Smooth muscle cell (in vitro differentiated cells): Measurements from ENCODE around the gene CRYL1. TPM values are rescaled to one million over a fixed set of nuclear protein-coding genes. Genes with fewer than 3 reads are reported as not detected.

ENCODE experiments used
- DNase-seq: peaks from one replicate; lab custom pipeline; 2025; ENCODE audit not compliant: unreplicated experiment; lab: John Stamatoyannopoulos, UW
- H2AFZ ChIP-seq: fragments of 200-600 bp; sonication (generic); 2 replicates; pipeline ENCODE4 v1.6.0; 2016; ENCODE audit warnings: antibody characterized with exemption, low read depth, mild to moderate bottlenecking
- H3F3A ChIP-seq: fragments of 200-600 bp; sonication (generic); 2 replicates; pipeline ENCODE4 v1.6.0; 2017; ENCODE audit warnings: antibody characterized with exemption, low read depth
- H3K27ac ChIP-seq: fragments of 200-600 bp; sonication (generic); 2 replicates; pipeline ENCODE4 v1.5.1; 2016; ENCODE audit warnings: low read depth, mild to moderate bottlenecking
- H3K27me3 ChIP-seq: fragments of 200-600 bp; sonication (generic); 2 replicates; pipeline ENCODE4 v1.6.1; 2016; ENCODE audit warnings: low read depth, mild to moderate bottlenecking
- H3K36me3 ChIP-seq: fragments of 200-600 bp; sonication (generic); 2 replicates; pipeline ENCODE4 v1.5.1; 2016; ENCODE audit warnings: low read depth
- H3K4me1 ChIP-seq: fragments of 200-600 bp; sonication (generic); 2 replicates; pipeline ENCODE4 v1.5.1; 2016; ENCODE audit warnings: low read depth
- H3K4me2 ChIP-seq: fragments of 200-600 bp; sonication (generic); 2 replicates; pipeline ENCODE4 v1.6.0; 2016; ENCODE audit warnings: mild to moderate bottlenecking
- H3K4me3 ChIP-seq: fragments of 200-600 bp; sonication (generic); 2 replicates; pipeline ENCODE4 v1.5.1; 2016; ENCODE audit warnings: mild to moderate bottlenecking
- H3K79me2 ChIP-seq: fragments of 200-600 bp; sonication (generic); 2 replicates; pipeline ENCODE4 v1.6.0; 2016; ENCODE audit warnings: low read depth, mild to moderate bottlenecking
- H3K9ac ChIP-seq: fragments of 200-600 bp; sonication (generic); 2 replicates; pipeline ENCODE4 v1.6.0; 2016; ENCODE audit warnings: low read depth
- H3K9me3 ChIP-seq: fragments of 200-600 bp; sonication (generic); replicated peaks from 2 replicates; pipeline ENCODE4 v1.5.1; 2016; ENCODE audit warnings: low read depth
- H4K20me1 ChIP-seq: fragments of 200-600 bp; sonication (generic); 2 replicates; pipeline ENCODE4 v1.6.0; 2016; ENCODE audit warnings: low read depth
- WGBS: methylation state at CpG from one replicate; pipeline ENCODE4 v1.1.7; 2016; ENCODE audit warnings: low lambda C conversion rate; 5-methylcytosine and 5-hydroxymethylcytosine counted together
- polyA plus RNA-seq: library from polyadenylated mRNA; unstranded; fragments of >200 nt; fragmentation: Nextera tagmentation; extraction: Ambion mirVana; gene quantifications from 2 replicates; pipeline ENCODE4 v1.2.1, GENCODE V29; 2016
- total RNA-seq: library from RNA; depleted of rRNA; stranded (reverse); fragments of >200 nt; gene quantifications from 2 replicates; pipeline ENCODE4 v1.2.3, GENCODE V29; 2014
- TF ChIP-seq, protein P1 (sequence below): fragments of 200-600 bp; sonication (generic); IDR thresholded peaks from 2 replicates; pipeline ENCODE4 v1.5.1; 2017; ENCODE audit warnings: borderline replicate concordance, mild to moderate bottlenecking, antibody characterized with exemption; ENCODE audit not compliant: insufficient read depth, poor library complexity, severe bottlenecking

CRYL1 gene
- total and polyA plus RNA-seq, 2 experiments from 2014 or later = 6.5 to 12.4 TPM

DNA sequence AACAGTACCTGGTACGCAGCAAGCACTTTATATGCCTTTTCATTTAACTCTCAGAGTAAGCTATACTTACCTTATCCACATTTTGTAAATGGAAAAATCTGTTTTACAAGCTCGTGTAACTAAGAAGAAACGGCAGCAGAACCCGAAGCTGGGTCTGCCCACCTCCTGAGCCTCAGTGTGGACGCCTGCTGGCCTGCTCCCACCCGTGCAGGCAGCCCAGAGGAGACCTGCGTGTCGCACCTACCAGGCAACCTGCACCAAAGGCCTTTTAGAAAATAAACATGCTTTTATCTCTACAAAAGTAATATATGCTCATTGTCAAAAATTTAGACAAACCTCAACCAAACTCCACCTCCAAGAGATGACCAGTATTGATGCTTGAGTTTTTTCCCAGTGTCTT, 62.7 kb downstream of the CRYL1 start:
- no peak overlapping the region for H2AFZ ChIP-seq
- H3K4me3 ChIP-seq = no peak overlapping the region
- H3K27ac ChIP-seq = no peak overlapping the region
- TF ChIP-seq, protein P1, sequence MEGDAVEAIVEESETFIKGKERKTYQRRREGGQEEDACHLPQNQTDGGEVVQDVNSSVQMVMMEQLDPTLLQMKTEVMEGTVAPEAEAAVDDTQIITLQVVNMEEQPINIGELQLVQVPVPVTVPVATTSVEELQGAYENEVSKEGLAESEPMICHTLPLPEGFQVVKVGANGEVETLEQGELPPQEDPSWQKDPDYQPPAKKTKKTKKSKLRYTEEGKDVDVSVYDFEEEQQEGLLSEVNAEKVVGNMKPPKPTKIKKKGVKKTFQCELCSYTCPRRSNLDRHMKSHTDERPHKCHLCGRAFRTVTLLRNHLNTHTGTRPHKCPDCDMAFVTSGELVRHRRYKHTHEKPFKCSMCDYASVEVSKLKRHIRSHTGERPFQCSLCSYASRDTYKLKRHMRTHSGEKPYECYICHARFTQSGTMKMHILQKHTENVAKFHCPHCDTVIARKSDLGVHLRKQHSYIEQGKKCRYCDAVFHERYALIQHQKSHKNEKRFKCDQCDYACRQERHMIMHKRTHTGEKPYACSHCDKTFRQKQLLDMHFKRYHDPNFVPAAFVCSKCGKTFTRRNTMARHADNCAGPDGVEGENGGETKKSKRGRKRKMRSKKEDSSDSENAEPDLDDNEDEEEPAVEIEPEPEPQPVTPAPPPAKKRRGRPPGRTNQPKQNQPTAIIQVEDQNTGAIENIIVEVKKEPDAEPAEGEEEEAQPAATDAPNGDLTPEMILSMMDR = no peak
- H3K4me2 ChIP-seq = no peak overlapping the region
- no peaks in the 10 kb centered on the region for H3K36me3 ChIP-seq
- no peaks in the 10 kb centered on the region for H3K27me3 ChIP-seq
- no peaks in the 10 kb centered on the region for H3K9me3 ChIP-seq
- no peaks in the 10 kb centered on the region for H4K20me1 ChIP-seq
- no peaks in the 10 kb centered on the region for H3F3A ChIP-seq
- H3K79me2 ChIP-seq = no peaks in the 10 kb centered on the region
- DNase-seq = no peak
- peaks cover 4% of the 10 kb centered on the region for H3K4me1 ChIP-seq
- WGBS = 65% methylated on average over 8 of the region's 8 CpGs
- H3K9ac ChIP-seq = no peak overlapping the region

DNA sequence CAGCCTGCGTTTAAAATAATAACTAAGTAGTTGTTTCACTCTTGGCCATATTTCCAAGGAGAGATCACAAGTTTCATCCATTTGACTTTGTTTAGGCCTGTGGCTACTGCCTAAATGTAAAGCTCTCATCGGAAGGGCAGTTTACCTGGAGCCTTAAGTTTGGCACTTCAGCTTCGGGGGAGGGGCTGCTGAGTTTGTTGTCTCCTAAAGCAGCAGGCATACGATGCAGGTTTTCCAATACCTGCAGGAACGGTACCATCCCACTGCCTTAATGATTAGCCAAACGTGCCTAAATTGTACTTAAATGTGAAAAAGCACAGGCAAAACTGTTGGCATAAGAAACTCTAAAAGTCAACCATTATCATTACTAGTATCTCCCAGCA, 63.1 kb downstream of the CRYL1 start:
- 58% methylated on average over 6 of the region's 6 CpGs for WGBS

DNA sequence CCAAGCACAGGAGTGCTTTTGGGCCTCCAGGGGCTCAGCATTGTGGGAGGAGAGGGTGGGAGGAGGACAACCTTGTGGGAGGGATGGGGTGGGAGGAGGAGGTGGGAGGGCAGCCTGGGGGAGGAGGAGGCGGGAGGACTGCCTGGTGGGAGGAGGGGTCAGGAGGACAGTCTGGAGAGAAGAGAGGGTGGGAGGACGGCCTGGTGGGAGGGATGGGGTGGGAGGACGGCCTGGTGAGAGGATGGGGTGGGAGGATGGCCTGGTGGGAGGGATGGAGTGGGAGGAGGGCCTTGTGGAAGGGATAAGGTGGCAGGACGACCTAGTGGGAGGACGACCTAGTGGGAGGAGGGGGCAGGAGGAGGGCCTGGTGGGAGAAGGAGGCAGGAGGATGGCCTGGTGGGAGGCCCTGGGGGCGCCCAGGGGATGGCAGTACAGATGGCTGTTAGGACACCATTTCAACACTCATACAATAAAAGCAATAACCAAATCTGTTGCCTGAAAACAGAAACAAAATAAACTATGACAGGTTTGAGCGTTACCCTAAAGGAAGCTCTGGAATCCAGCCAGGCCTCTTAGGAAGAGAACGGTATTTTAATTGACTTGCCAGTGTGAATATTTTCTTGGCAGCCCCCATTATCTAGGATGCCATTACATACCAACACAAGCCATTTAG, 63.7 kb downstream of the CRYL1 start:
- Histone ChIP-seq H3K27me3 (no peaks in the 10 kb centered on the region), H3K36me3 (no peaks in the 10 kb centered on the region), H3K4me3 (no peak overlapping the region), H4K20me1 (no peaks in the 10 kb centered on the region), H3F3A (no peaks in the 10 kb centered on the region), H2AFZ (no peak overlapping the region), H3K9ac (no peak overlapping the region), H3K79me2 (no peaks in the 10 kb centered on the region), H3K4me2 (no peak overlapping the region), H3K27ac (no peak overlapping the region), H3K9me3 (no peaks in the 10 kb centered on the region), H3K4me1 (peaks cover 4% of the 10 kb centered on the region)
- TF ChIP-seq, protein P1 = no peak
- no peak for DNase-seq
- 48% methylated on average over 2 of the region's 8 CpGs for WGBS

More for the DNA sequence above, 63.1 kb downstream of the CRYL1 start:
- Histone ChIP-seq H3K4me1 (peaks cover 4% of the 10 kb centered on the region), H3K79me2 (no peaks in the 10 kb centered on the region), H3F3A (no peaks in the 10 kb centered on the region), H4K20me1 (no peaks in the 10 kb centered on the region), H3K27me3 (no peaks in the 10 kb centered on the region), H3K36me3 (no peaks in the 10 kb centered on the region), H3K4me3 (no peak overlapping the region), H3K4me2 (no peak overlapping the region), H3K9me3 (no peaks in the 10 kb centered on the region), H3K27ac (no peak overlapping the region), H2AFZ (no peak overlapping the region), H3K9ac (no peak overlapping the region)
- TF ChIP-seq, protein P1 = no peak
- DNase-seq = no peak

DNA sequence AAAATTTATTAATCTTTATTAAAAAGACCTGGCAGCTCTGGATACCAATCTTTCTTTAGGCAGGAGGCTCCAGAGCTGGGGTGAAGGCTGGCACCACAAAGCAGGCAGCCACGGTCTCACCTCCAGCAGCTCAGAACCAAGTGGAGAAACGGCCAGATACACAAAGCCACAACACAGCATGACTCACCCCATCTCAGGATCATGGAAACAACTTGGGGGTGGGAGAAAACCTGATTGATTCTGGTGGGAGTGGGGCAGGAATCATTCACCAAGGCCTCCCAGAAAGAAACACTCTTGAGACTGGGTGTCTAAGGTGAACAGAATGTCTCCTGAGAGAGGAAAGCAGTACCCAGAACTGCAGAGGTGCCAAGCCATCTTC, 64.2 kb downstream of the CRYL1 start:
- WGBS = 12% methylated on average over 2 of the region's 2 CpGs
- Histone ChIP-seq H3K27ac (no peak overlapping the region), H4K20me1 (no peaks in the 10 kb centered on the region), H3K4me1 (peaks cover 4% of the 10 kb centered on the region), H3K79me2 (no peaks in the 10 kb centered on the region), H3K9ac (no peak overlapping the region), H3F3A (no peaks in the 10 kb centered on the region), H3K36me3 (no peaks in the 10 kb centered on the region), H3K4me3 (no peak overlapping the region), H2AFZ (no peak overlapping the region), H3K4me2 (peak overlapping the region; percentile 17), H3K9me3 (no peaks in the 10 kb centered on the region), H3K27me3 (no peaks in the 10 kb centered on the region)
- TF ChIP-seq, protein P1 = no peak
- no peak for DNase-seq
